Spleen (tissue), 7 donors: ENCODE measurements around the gene LCE1D.

Experiments used
- POLR2A ChIP-seq, 3 donors: fragments of 450-650 bp; IDR thresholded peaks; one replicate each; pipeline ENCODE4 v1.5.1; 2017; ENCODE audit warnings: antibody characterized with exemption in 3 of 3, mild to moderate bottlenecking in 1 of 3
- POLR2AphosphoS5 ChIP-seq, 3 donors: sonication (generic); formaldehyde crosslinking; IDR thresholded peaks; one replicate each; pipeline ENCODE4 v1.5.1; 2017; ENCODE audit warnings: antibody characterized with exemption in 3 of 3
- TF ChIP-seq, protein P1 (sequence below), 11 experiments: fragments of 200-600 bp in 7 of 11; fragments of 450-650 bp in 4 of 11; sonication (generic) in 4 of 11; IDR thresholded peaks in 8 of 11; conservative IDR thresholded peaks in 3 of 11; 1 replicate in 7 of 11; 2 replicates in 4 of 11; pipeline versions ENCODE4 v1.4.0 to v1.8.0; 2016 to 2021; ENCODE audit warnings: antibody characterized with exemption in 11 of 11, inconsistent platforms in 4 of 11, mild to moderate bottlenecking in 1 of 11
- donor health status: DM: no; HTN: no; CAD: no; lungs with moderate emphysema.
- donor health status: DM: no; HTN: no; CAD: no.
- donor health status: DM: no; HTN: no; CAD: no.

DNA sequence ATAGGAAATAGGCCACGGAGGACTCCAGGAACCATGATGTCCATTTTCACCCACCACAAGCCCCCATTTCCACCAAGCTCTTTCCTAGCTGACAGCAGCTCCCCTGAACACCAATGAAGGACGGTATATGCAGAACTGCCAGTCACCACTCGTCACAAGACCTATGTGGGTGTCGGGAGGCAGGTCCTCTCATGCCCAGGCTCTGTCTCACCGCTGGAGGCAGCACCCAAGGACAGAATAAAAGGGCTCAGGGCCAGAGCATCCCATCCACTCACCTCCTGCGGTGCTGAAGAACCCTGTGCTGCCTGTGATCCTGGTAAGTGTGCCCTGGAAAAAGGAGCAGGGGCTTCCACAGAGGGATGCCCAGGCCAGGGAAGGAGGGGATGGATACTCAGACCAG is 21.6 kb upstream of the LCE1D start, which contains the start of gene LCE1F:
- TF ChIP-seq POLR2AphosphoS5 (IDR thresholded peaks at IDR 0.05) (no peak), POLR2A (IDR thresholded peaks at IDR 0.05) (no peak)
- TF ChIP-seq, protein P1, sequence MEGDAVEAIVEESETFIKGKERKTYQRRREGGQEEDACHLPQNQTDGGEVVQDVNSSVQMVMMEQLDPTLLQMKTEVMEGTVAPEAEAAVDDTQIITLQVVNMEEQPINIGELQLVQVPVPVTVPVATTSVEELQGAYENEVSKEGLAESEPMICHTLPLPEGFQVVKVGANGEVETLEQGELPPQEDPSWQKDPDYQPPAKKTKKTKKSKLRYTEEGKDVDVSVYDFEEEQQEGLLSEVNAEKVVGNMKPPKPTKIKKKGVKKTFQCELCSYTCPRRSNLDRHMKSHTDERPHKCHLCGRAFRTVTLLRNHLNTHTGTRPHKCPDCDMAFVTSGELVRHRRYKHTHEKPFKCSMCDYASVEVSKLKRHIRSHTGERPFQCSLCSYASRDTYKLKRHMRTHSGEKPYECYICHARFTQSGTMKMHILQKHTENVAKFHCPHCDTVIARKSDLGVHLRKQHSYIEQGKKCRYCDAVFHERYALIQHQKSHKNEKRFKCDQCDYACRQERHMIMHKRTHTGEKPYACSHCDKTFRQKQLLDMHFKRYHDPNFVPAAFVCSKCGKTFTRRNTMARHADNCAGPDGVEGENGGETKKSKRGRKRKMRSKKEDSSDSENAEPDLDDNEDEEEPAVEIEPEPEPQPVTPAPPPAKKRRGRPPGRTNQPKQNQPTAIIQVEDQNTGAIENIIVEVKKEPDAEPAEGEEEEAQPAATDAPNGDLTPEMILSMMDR (IDR thresholded peaks at IDR 0.05 in 8 of 11, conservative IDR thresholded peaks at IDR 0.05 in 3 of 11) = no peak
